K562 (cell line): ENCODE measurements around the gene ABHD5. TPM values are rescaled to one million over a fixed set of nuclear protein-coding genes. Genes with fewer than 3 reads are reported as not detected.

ENCODE experiments used
- ATF7 ChIP-seq: fragments of 450-650 bp; IDR thresholded peaks from 2 replicates; pipeline ENCODE4 v1.7.1; 2014; ENCODE audit warnings: mild to moderate bottlenecking, moderate library complexity
- BRF2 ChIP-seq: IDR thresholded peaks from 3 replicates; pipeline ENCODE4 v1.6.1; 2011; ENCODE audit warnings: borderline replicate concordance, mild to moderate bottlenecking; ENCODE audit not compliant: insufficient read length, insufficient read depth
- CCAR2 ChIP-seq: fragments of 200-400 bp; formaldehyde crosslinking; IDR thresholded peaks from 2 replicates; pipeline ENCODE4 v1.6.1; 2017; ENCODE audit warnings: mild to moderate bottlenecking, low read depth, low read length
- FIP1L1 ChIP-seq: fragments of 200-400 bp; formaldehyde crosslinking; IDR thresholded peaks from 2 replicates; pipeline ENCODE4 v1.6.1; 2018; ENCODE audit warnings: mild to moderate bottlenecking, low read depth, low read length; ENCODE audit not compliant: poor library complexity, severe bottlenecking
- GTF3C2 ChIP-seq: IDR thresholded peaks from 3 replicates; pipeline ENCODE4 v1.6.1; 2011; ENCODE audit warnings: borderline replicate concordance, mild to moderate bottlenecking, moderate library complexity; ENCODE audit not compliant: insufficient read length; ENCODE audit errors: extremely low read depth
- HMG20B ChIP-seq: fragments of 250-450 bp; sonication (Bioruptor Pico); IDR thresholded peaks from 2 replicates; pipeline ENCODE4 v1.5.0; 2021; ENCODE audit warnings: mild to moderate bottlenecking
- NFATC3 ChIP-seq: fragments of 450-650 bp; IDR thresholded peaks from 2 replicates; pipeline ENCODE4 v1.6.1; 2017; ENCODE audit warnings: mild to moderate bottlenecking
- PTTG1 ChIP-seq: fragments of 450-650 bp; IDR thresholded peaks from 2 replicates; pipeline ENCODE4 v1.6.1; 2016; ENCODE audit warnings: low read depth, mild to moderate bottlenecking, missing genetic modification characterization, missing compliant biosample characterization
- RAD51 ChIP-seq: fragments of 450-650 bp; IDR thresholded peaks from 2 replicates; pipeline ENCODE4 v1.7.1; 2016; ENCODE audit warnings: low read depth, mild to moderate bottlenecking, borderline replicate concordance
- RB1 ChIP-seq: fragments of 450-650 bp; IDR thresholded peaks from 2 replicates; pipeline ENCODE4 v1.6.1; 2017; ENCODE audit warnings: low read depth, mild to moderate bottlenecking
- SAFB ChIP-seq: fragments of 200-400 bp; formaldehyde crosslinking; IDR thresholded peaks from 2 replicates; pipeline ENCODE4 v1.6.1; 2017; ENCODE audit warnings: low read depth, low read length, borderline replicate concordance
- SETDB1 ChIP-seq: IDR thresholded peaks from one replicate; pipeline ENCODE4 v1.6.1; 2012; ENCODE audit warnings: low read length, control low read depth, inconsistent platforms
- ZNF592 ChIP-seq: fragments of 450-650 bp; IDR thresholded peaks from 2 replicates; pipeline ENCODE4 v1.6.1; 2017; ENCODE audit warnings: antibody characterized with exemption, mild to moderate bottlenecking
- ZNF609 ChIP-seq: sonication (generic); formaldehyde crosslinking; IDR thresholded peaks from 2 replicates; pipeline ENCODE4 v1.8.1; 2023; ENCODE audit warnings: missing genetic modification reagents, mild to moderate bottlenecking, borderline replicate concordance
- polyA plus RNA-seq, 8 experiments: library from polyadenylated mRNA; depleted of rRNA in 4 of 8; stranded (reverse) in 5 of 8; unstranded in 3 of 8; fragments of >200 nt; fragmentation: Nextera tagmentation in 2 of 8; fragmentation: Illumina TruSeq in 1 of 8; extraction: Ambion mirVana in 2 of 8; extraction: Trizol in 1 of 8; gene quantifications; 2 replicates each; pipeline versions ENCODE4 v1.2.1 to v1.2.3, GENCODE V29; 2011 to 2014; ENCODE audit warnings: inconsistent platforms in 1 of 8, missing spikeins in 1 of 8
- total RNA-seq, 7 experiments: library from RNA; depleted of rRNA in 6 of 7; stranded (reverse); fragments of >200 nt in 6 of 7; fragmentation: Illumina TruSeq in 2 of 7; extraction: Trizol in 2 of 7; gene quantifications; 2 replicates each; pipeline versions ENCODE4 v1.2.1 to v1.2.3, GENCODE V29; 2011 to 2021; ENCODE audit warnings: low replicate concordance in 1 of 7

Gene ABHD5
- total and polyA plus RNA-seq, 9 of the 15 experiments (the other 6 are each of a cell fraction or from before 2014, with no cell fraction given): 27.8 to 61.7 (median 39.9) TPM

GRCh38 chr3:43690400-43691119 lies at the start of gene ABHD5 (continued):
- no peak for TF ChIP-seq FIP1L1
- TF ChIP-seq ATF7: peak; percentile 90
- no peak for TF ChIP-seq BRF2
- TF ChIP-seq RAD51: 0 out of 2 replicates have a peak, but pooled peaks have one; percentile 47
- no peak for TF ChIP-seq SETDB1
- TF ChIP-seq SAFB: no peak
- TF ChIP-seq ZNF609 (CRISPR knock-in tag): no peak
- no peak for TF ChIP-seq ZNF592
- no peak for TF ChIP-seq PTTG1 (tag)
- no peak for TF ChIP-seq NFATC3
- TF ChIP-seq CCAR2: no peak
- TF ChIP-seq RB1: no peak
- no peak for TF ChIP-seq GTF3C2
- TF ChIP-seq HMG20B (CRISPR knock-in tag): no peak
